Aorta (tissue), 5 donors: ENCODE measurements around the gene CACTIN. TPM values are rescaled to one million over a fixed set of nuclear protein-coding genes. Genes with fewer than 3 reads are reported as not detected.

Experiments used
- ATAC-seq: fragments of 200-7000 bp; cut with Tn5 transposase; one replicate; pipeline ENCODE4 v1.9.1; 2022; ENCODE audit warnings: moderate library complexity; ENCODE audit not compliant: low FRiP score
- DNase-seq, 2 donors: peaks; one replicate each; pipeline ENCODE4 v3.0.0-alpha.2; 2020
- H3K27ac ChIP-seq, 2 donors: one replicate each; pipeline ENCODE4 v1.5.1; 2013; ENCODE audit warnings: low read length in 2 of 2, mild to moderate bottlenecking in 2 of 2, moderate library complexity in 2 of 2, control low read depth in 1 of 2, inconsistent platforms in 1 of 2, low read depth in 1 of 2
- H3K27me3 ChIP-seq, 2 donors: one replicate each; pipeline ENCODE4 v1.6.1; 2013; ENCODE audit warnings: control low read depth in 1 of 2, low read length in 1 of 2, mild to moderate bottlenecking in 1 of 2, moderate library complexity in 1 of 2; ENCODE audit not compliant: insufficient read depth in 2 of 2, control insufficient read depth in 1 of 2
- H3K36me3 ChIP-seq, 2 donors: one replicate each; pipeline ENCODE4 v1.6.1; 2013; ENCODE audit warnings: control low read depth in 1 of 2, low read length in 1 of 2, mild to moderate bottlenecking in 1 of 2; ENCODE audit not compliant: insufficient read depth in 2 of 2, control insufficient read depth in 1 of 2
- H3K4me1 ChIP-seq, 2 donors: one replicate each; pipeline ENCODE4 v1.6.1; 2013; ENCODE audit warnings: low read length in 2 of 2, control low read depth in 1 of 2, mild to moderate bottlenecking in 1 of 2, moderate library complexity in 1 of 2; ENCODE audit not compliant: insufficient read depth in 2 of 2, control insufficient read depth in 1 of 2
- H3K4me3 ChIP-seq, 2 donors: one replicate each; pipeline ENCODE4 v1.5.1; 2013; ENCODE audit warnings: low read length in 2 of 2, control low read depth in 1 of 2, mild to moderate bottlenecking in 1 of 2
- H3K9me3 ChIP-seq: one replicate; pipeline ENCODE4 v1.6.1; 2013; ENCODE audit warnings: mild to moderate bottlenecking, low read length; ENCODE audit not compliant: control insufficient read depth
- WGBS, 2 donors: extraction: QIAGEN DNeasy Blood & Tissue Kit; methylation state at CpG; one replicate each; pipeline ENCODE4 v1.1.7; 2013; 5-methylcytosine and 5-hydroxymethylcytosine counted together
- intact Hi-C, 2 donors: fragments of 100-400 bp; cut with DNase I; formaldehyde crosslinking; loops; one replicate each; pipeline versions ENCODE4 v1.14.2 to v1.15.0; 2022
- polyA plus RNA-seq, 2 donors: library from polyadenylated mRNA; stranded (reverse); fragments of 200-250 nt; gene quantifications; one replicate each; pipeline ENCODE4 v1.2.3, GENCODE V29; 2013
- total RNA-seq, 2 donors: library from RNA; stranded (reverse); fragmentation: NEBNext Ultra II Directional; extraction: Animal tissue kit (Norgen Biotek cat#: 25700); gene quantifications; one replicate each; pipeline ENCODE4 v1.2.1, GENCODE V29; 2021
- donor health status: healthy with polysubstance abuse.
- donor health status: Bipolar disorder and iron deficiency.
- donor health status: DM: no; HTN: no; CAD: no.
- donor health status: DM: no; HTN: no; CAD: no.
- donor health status: DM: yes; HTN: yes; CAD: no.

Gene CACTIN
- total and polyA plus RNA-seq, 4 donors = 4.5 to 19.3 (median 17.3) TPM

DNA sequence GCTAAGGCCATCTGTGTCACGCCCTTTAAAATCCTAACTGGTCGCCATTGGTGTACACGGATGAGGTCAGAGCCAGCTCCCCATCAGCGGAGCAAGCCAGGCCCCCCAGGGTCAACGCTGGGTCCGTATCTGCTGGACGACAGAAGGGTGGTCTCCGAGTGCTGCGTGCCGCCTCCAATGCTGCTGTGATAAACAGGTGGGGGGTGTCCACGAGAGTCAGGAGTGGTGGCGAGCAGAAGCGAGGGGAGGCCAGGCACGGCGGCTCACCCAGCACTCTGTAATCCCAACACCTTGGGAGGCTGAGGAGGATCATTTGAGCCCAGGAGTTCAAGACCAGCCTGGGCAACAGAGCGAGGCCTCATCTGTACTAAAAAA lies 30.8 kb upstream of the CACTIN start:
- Histone ChIP-seq H3K4me3 (no peak overlapping the region), H3K27me3 (no peaks in the 10 kb centered on the region), H3K4me1 (no peaks in the 10 kb centered on the region), H3K36me3 (peaks cover 4 to 11% of the 10 kb centered on the region in 2 donors), H3K9me3 (no peaks in the 10 kb centered on the region), H3K27ac (no peak overlapping the region)
- ATAC-seq (no peak), DNase-seq (no peak)
- intact Hi-C loops = no loop called here
- WGBS, 2 donors = 93 to 95% methylated on average over 16 of the region's 16 CpGs

DNA sequence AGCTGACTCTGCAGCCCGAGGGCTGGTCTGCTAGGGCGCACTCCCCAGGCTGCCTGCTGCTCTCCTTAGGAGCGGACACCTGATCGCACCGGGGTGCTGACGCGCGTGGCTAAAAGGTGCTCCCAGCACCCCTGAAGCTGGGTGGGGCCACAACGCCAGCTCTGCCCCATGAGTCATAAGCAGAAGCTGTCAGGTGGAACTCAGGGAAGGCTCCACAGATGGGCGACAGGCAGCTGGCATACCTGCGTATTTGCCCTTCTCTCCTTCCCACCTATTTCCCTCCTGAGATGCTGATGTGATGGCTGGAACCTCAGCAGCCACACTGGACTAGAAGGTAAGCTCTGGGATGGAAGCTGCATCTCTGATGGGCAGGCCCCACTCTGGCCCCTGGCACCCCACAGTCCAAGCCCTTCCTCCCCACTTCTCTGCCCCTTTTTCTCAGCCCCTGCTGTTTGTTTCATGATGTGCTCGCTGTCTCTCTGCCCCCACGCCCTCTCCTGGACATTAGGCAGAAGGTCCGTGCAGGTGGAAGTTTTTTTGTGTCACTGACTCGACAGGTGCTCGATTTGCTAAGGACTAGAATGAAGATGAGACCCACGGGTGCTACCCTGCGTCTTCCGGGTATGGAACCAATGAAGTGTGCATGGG lies 30.3 kb upstream of the CACTIN start:
- H3K27ac ChIP-seq = no peak overlapping the region
- H3K27me3 ChIP-seq = no peaks in the 10 kb centered on the region
- no peaks in the 10 kb centered on the region for H3K9me3 ChIP-seq
- intact Hi-C loops = no loop called here
- 97% methylated on average over 19 of the region's 19 CpGs for WGBS, 2 donors
- no peak overlapping the region for H3K4me3 ChIP-seq
- H3K4me1 ChIP-seq = no peaks in the 10 kb centered on the region
- no peak for ATAC-seq
- H3K36me3 ChIP-seq = peaks cover 4 to 11% of the 10 kb centered on the region in 2 donors
- DNase-seq = no peak

DNA sequence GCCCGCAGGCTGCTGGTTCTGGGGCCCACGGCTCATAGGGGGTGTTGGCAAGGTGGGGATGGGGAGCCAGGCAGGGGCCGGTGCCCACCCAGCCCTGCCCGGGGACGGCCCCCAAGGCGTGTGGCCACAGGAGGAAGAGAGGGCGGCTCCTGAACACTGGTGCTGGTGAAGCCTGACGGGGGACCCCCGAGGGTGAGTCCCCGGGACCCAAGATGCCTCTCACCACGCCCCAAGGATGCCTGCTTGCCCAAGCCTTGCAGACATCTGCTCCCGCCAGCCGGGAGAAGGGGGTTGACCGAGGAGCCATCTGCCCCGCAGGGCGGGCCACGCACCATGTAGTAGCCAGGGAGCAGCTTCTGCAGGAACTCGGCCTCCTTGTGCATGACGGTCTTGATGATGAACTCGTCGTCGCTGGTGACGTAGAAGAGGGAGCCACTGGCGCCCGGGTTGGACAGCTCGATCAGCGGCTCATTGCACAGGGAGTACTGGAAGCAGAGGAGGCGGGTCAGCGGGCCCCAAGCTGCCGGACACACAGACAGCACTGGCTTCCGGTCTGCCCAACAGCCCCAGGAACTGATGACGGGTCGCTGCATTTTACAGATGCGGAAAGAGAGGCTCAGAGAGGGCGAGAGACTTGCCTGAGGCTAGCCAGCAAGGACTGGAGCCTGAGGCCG lies 29.6 kb upstream of the CACTIN start:
- intact Hi-C loops = no loop called here

DNA sequence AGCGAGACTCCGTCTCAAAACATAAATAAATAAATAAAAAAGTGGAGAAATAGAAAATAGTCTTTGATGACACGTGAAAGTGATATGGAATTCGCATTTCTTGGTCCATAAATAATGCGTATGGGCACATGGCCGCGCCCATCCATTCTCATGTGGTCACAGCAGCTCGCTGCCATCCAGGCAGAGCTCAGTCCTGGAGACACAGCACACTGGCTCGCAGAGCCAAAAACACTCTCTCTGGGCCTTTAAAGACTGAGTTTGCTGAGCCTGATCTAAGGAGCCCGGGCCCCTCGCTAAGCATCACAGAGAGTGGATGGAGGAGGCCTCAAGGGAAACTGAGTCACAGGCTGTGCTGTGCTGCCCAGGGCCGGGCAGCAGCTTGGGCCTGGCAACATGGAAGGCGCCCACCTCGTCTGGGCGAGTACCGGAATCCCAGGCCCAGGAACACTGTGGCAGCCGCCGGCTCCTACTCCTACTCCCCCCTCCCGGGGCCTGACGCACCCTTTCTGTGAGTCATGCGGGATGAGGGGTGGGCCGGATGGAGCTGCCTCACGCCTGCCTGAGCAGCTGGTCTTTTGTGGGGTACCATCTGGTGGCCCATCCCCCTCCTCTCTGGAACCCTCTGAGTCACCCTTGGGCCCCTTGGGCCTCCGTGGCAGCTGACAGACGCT lies 28.9 kb upstream of the CACTIN start:
- no peak overlapping the region for H3K4me3 ChIP-seq
- no peak for DNase-seq
- H3K27ac ChIP-seq = no peak overlapping the region
- no peaks in the 10 kb centered on the region for H3K9me3 ChIP-seq
- WGBS, 2 donors = 78 to 83% methylated on average over 25 of the region's 25 CpGs
- intact Hi-C loops = loop anchor here in 1 of 2 donors (1.0 kb wide), 1 partner anchor 110 kb away; no protein-coding TSS in a partner anchor
- peaks cover 4 to 12% of the 10 kb centered on the region in 2 donors for H3K36me3 ChIP-seq
- no peaks in the 10 kb centered on the region for H3K27me3 ChIP-seq
- no peaks in the 10 kb centered on the region for H3K4me1 ChIP-seq
- no peak for ATAC-seq

More for the DNA sequence above, 29.6 kb upstream of the CACTIN start:
- no peaks in the 10 kb centered on the region for H3K9me3 ChIP-seq
- DNase-seq (no peak), ATAC-seq (no peak)
- no peaks in the 10 kb centered on the region for H3K27me3 ChIP-seq
- no peak overlapping the region for H3K4me3 ChIP-seq
- H3K4me1 ChIP-seq = no peaks in the 10 kb centered on the region
- WGBS, 2 donors = 87 to 89% methylated on average over 36 of the region's 36 CpGs
- H3K27ac ChIP-seq = no peak overlapping the region
- peaks cover 4 to 13% of the 10 kb centered on the region in 2 donors for H3K36me3 ChIP-seq

DNA sequence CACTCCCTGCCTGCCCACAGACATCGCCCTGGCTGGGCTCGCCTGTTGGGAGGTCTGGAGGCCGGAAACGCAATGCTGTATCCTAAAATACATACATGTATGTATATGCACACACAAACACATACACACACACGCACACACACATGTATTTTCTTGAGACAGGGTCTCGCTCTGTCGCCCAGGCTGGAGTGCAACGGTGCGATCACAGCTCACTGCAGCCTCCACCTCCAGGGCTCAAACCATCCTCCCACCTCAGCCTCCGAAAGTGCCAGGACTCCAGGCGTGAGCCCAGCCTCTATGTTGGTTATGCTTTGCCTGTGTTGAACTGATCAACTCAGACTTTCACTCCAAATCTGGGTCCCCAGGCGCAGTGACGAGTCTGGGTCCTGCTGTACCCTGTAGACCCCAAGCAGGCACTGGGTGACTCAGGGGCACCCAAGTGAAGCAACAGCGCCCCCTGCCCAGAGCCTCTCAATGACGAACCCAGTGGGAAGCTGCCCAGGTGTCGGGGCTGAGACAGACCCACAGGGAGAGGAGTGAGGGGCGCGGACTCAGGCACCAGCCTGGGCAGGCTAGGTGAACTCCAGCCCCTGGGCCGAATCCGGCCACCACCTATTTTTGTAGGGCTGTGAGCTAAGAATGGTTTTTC lies 27.4 kb upstream of the CACTIN start:
- DNase-seq (no peak), ATAC-seq (no peak)
- Histone ChIP-seq H3K4me1 (no peaks in the 10 kb centered on the region), H3K9me3 (no peaks in the 10 kb centered on the region), H3K4me3 (no peak overlapping the region), H3K27ac (no peak overlapping the region), H3K27me3 (no peaks in the 10 kb centered on the region), H3K36me3 (peaks cover 4 to 11% of the 10 kb centered on the region in 2 donors)
- intact Hi-C loops = no loop called here
- WGBS, 2 donors = 92% methylated on average over 20 of the region's 20 CpGs

DNA sequence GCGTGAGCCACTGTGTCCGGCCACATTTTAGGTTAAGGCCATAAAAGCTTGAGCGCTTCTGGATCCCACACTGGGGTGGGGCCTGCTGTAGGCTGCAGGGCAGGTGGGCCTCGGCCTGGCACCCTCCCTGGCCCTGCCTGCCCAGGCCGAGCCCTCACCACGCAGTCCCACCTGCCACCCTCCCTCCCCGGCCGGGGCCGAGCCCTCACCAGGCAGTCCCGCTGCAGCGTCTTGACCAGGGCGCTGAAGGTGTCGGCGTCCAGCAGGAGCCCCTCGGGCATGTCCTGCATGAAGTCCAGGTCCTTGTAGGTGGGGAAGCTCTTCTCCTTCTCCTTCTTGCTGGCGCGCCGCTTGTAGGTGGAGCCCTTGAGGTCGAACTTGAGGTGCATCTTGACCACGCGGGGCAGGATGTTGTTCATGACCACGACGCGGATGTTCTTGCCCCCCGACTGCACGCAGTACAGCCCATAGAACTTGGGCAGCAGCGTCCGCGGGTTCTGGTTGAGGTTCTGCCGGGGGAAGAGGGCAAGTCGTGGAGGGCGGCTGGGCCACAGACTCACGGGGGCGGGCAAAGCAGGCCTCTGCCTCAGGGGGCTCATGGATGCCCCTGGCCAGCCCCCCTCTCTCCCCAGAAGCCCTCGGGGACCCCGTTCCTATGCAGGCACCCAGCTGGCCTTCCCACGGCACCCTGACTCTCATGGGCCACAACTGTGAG lies 26.6 kb upstream of the CACTIN start:
- 90 to 94% methylated on average over 36 to 37 of the region's 37 CpGs for WGBS, 2 donors
- H3K27ac ChIP-seq = no peak overlapping the region
- no peaks in the 10 kb centered on the region for H3K27me3 ChIP-seq
- intact Hi-C loops = no loop called here
- H3K36me3 ChIP-seq = peaks cover 4 to 13% of the 10 kb centered on the region in 2 donors
- DNase-seq = no peak
- no peaks in the 10 kb centered on the region for H3K9me3 ChIP-seq
- no peak for ATAC-seq
- H3K4me1 ChIP-seq = no peaks in the 10 kb centered on the region
- no peak overlapping the region for H3K4me3 ChIP-seq

DNA sequence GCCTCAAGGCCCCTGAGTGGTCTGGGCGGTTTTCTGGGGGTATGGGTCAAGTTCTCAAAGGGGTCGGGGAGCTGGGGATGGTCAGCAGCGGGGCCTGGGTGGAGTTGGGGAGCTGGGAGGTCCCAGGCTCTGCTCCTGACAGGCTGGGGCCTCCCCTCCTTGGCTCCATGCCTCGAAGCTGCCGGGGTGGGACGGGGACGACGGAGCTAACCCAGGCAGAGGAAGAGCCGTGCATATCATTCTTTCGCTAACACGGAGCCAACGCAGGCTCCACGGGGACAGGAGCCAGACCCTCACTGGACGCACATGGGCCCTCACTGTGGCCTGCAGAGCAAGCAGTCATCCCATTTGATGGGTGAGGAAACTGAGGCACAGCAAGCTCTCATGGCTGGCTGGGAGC lies 25.8 kb upstream of the CACTIN start:
- no peaks in the 10 kb centered on the region for H3K9me3 ChIP-seq
- no peak overlapping the region for H3K27ac ChIP-seq
- DNase-seq = no peak
- H3K27me3 ChIP-seq = no peaks in the 10 kb centered on the region
- 88 to 89% methylated on average over 14 of the region's 14 CpGs for WGBS, 2 donors
- no peak overlapping the region for H3K4me3 ChIP-seq
- no peak for ATAC-seq
- intact Hi-C loops = no loop called here
- peaks cover 4 to 13% of the 10 kb centered on the region in 2 donors for H3K36me3 ChIP-seq
- H3K4me1 ChIP-seq = no peaks in the 10 kb centered on the region

DNA sequence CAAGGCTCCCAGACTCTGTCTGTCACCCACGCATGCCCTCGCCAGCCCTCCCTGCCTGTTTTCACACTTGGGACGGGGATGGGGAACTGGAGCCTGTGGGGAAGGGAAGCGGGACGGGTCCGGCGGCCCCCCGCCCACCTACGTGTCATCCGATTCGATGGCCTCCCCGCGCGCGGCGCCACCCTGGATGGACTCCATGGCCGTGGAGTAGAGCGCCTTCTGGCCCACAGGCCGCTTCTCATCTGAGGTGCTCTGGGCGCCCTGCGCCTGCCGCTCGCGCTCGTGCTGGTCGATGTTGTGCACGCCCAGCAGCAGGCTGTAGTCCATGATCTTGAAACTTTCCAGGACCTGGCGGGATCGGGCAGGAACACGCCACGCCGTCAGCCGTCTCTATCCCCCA lies 25.1 kb upstream of the CACTIN start:
- Histone ChIP-seq H3K4me3 (no peak overlapping the region), H3K36me3 (peaks cover 0 to 10% of the 10 kb centered on the region in 2 donors), H3K4me1 (no peaks in the 10 kb centered on the region), H3K27me3 (no peaks in the 10 kb centered on the region), H3K27ac (no peak overlapping the region), H3K9me3 (no peaks in the 10 kb centered on the region)
- WGBS, 2 donors = 94 to 95% methylated on average over 33 of the region's 33 CpGs
- intact Hi-C loops = no loop called here
- DNase-seq = no peak
- ATAC-seq = no peak
